ENCODE results near the gene C22orf23. TPM values are rescaled to one million over a fixed set of nuclear protein-coding genes. Genes with fewer than 3 reads are reported as not detected.
A peak's percentile ranks its signal among the peaks of the same experiment; 100 is the strongest.

Gene C22orf23
- total and polyA plus RNA-seq, 12 donors: 0.33 to 1.2 (median 0.63) TPM; not detected in 2

GRCh38 chr22:37982938-37983859 is 29.8 kb upstream of the C22orf23 start:
- no peaks in the 10 kb centered on the region for H3K27me3 ChIP-seq
- no peaks in the 10 kb centered on the region for H3K36me3 ChIP-seq (replicated peaks in 1 of 2)
- no peak overlapping the region for H3K27ac ChIP-seq
- H3K4me3 ChIP-seq: no peak overlapping the region
- no peak for TF ChIP-seq CTCF (IDR thresholded peaks at IDR 0.05)
- TF ChIP-seq POLR2A (IDR thresholded peaks at IDR 0.05): no peak
- H3K9me3 ChIP-seq (replicated peaks in 1 of 3): no peaks in the 10 kb centered on the region
- WGBS, 4 donors: 60 to 79% (median 71%) methylated on average over 18 to 84 of the region's 84 CpGs
- H3K4me1 ChIP-seq (replicated peaks in 1 of 2): no peaks in the 10 kb centered on the region
- intact Hi-C loops (cut with DNase I): no loop called here
- DNase-seq: no peak

GRCh38 chr22:37982151-37982785 is 28.9 kb upstream of the C22orf23 start:
- no peak for TF ChIP-seq CTCF (IDR thresholded peaks at IDR 0.05)
- TF ChIP-seq POLR2A (IDR thresholded peaks at IDR 0.05): no peak
- H3K9me3 ChIP-seq (replicated peaks in 1 of 3): no peaks in the 10 kb centered on the region
- H3K27me3 ChIP-seq: no peaks in the 10 kb centered on the region
- no peaks in the 10 kb centered on the region for H3K4me1 ChIP-seq (replicated peaks in 1 of 2)
- no peak overlapping the region for H3K4me3 ChIP-seq
- no peak for DNase-seq
- H3K36me3 ChIP-seq (replicated peaks in 1 of 2): no peaks in the 10 kb centered on the region
- 87 to 92% (median 89%) methylated on average over 8 of the region's 8 CpGs for WGBS, 4 donors
- no peak overlapping the region for H3K27ac ChIP-seq
- intact Hi-C loops (cut with DNase I): no loop called here

- Histone ChIP-seq H3K27ac (no peak overlapping the region), H3K9me3 (replicated peaks in 1 of 3) (no peaks in the 10 kb centered on the region), H3K27me3 (no peaks in the 10 kb centered on the region), H3K36me3 (replicated peaks in 1 of 2) (no peaks in the 10 kb centered on the region), H3K4me1 (replicated peaks in 1 of 2) (no peaks in the 10 kb centered on the region), H3K4me3 (no peak overlapping the region)
- 93 to 96% (median 95%) methylated on average over 3 to 6 of the region's 6 CpGs for WGBS, 4 donors
- DNase-seq: peak in 1 of 7 donors; percentile 23
- TF ChIP-seq CTCF (IDR thresholded peaks at IDR 0.05) (no peak), POLR2A (IDR thresholded peaks at IDR 0.05) (no peak)
- intact Hi-C loops (cut with DNase I): no loop called here
These were observed 28.0 kb upstream of the C22orf23 start for GRCh38 chr22:37981282-37982011.

- no peaks in the 10 kb centered on the region for H3K9me3 ChIP-seq (replicated peaks in 1 of 3)
- TF ChIP-seq POLR2A (IDR thresholded peaks at IDR 0.05): no peak
- TF ChIP-seq CTCF (IDR thresholded peaks at IDR 0.05): no peak
- WGBS, 4 donors: 79 to 91% (median 84%) methylated on average over 2 to 8 of the region's 8 CpGs
- H3K27me3 ChIP-seq: no peaks in the 10 kb centered on the region
- no peaks in the 10 kb centered on the region for H3K4me1 ChIP-seq (replicated peaks in 1 of 2)
- no peak overlapping the region for H3K27ac ChIP-seq
- no peak overlapping the region for H3K4me3 ChIP-seq
- intact Hi-C loops (cut with DNase I): no loop called here
- DNase-seq: no peak
- no peaks in the 10 kb centered on the region for H3K36me3 ChIP-seq (replicated peaks in 1 of 2)
These were observed 26.4 kb upstream of the C22orf23 start for GRCh38 chr22:37979782-37980181.
